DMS153 (cell line): ENCODE measurements around the gene SLC25A24.
"Not testable (repeated sequence)": the region's sequence is repeated elsewhere in the genome, so short reads cannot be mapped to it uniquely, and the experiment has no call there.

ENCODE experiments used
- DNase-seq: peaks from one replicate; lab custom pipeline; 2025; lab: John Stamatoyannopoulos, UW

Gene SLC25A24

GRCh38 chr1:108133148-108133547, 67.0 kb downstream of the SLC25A24 start:
- not testable (repeated sequence) for DNase-seq

DNA sequence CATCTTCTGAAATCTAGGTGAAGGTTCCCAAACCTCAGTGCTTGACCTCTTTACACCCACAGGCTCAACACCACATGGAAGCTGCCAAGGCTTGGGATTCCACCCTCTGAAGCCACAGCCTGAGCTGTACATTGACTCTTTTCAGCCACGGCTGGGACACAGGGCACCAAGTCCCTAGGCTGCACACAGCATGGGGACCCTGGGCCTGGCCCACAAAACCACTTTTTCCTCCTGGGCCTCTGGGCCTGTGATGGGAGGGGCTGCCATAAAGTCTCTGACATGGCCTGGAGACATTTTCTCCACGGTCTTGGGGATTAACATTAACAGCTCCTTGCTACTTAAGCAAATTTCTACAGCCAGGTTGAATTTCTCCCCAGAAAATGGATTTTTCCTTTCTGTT, 67.8 kb downstream of the SLC25A24 start:
- DNase-seq = not testable (repeated sequence)

- not testable (repeated sequence) for DNase-seq
Measured at GRCh38 chr1:108131281-108131680, 68.9 kb downstream of the SLC25A24 start.

- no peak for DNase-seq
Measured at GRCh38 chr1:108130794-108131193, 69.3 kb downstream of the SLC25A24 start.

- DNase-seq = no peak
Measured at GRCh38 chr1:108129999-108130398, 70.1 kb downstream of the SLC25A24 start.

DNA sequence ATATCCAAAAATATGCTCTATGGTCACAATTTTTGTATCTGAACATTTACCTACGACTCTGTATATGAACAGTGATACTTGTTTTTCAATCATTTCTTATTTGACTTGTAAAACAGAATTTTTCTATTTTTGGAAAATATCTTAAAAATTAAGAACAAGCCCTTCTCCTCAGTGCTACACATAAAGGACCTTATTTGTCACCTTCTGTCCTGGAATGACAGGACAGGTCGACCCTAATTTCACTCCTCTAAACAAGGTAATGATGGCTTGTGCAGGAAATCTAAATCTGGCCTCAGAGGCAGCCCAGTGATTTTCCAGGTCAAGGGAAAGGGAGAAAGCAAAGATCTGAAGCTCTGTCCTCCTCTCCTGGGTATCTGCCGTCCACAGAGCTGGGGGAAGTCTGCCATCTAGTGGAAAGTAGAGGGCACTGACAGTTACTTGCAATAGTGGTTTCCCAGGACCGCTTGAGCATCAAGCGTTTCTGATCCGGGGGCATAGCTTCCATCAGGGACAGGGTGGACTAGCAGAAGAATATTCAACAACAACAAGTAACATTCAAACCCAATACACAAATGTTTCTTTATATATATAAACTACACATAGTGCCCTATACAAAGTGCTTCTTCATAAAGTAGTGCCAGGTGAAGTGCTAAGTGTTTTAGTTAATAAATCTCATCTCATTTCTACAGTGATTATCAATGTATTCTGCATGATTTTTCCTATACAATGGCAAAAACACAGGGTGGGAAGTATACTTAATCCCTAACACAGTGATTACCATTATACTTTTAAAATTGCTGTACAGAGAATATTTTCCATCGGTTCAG, 74.6 kb downstream of the SLC25A24 start:
- peak; percentile 82 for DNase-seq

- DNase-seq = no peak
Measured at GRCh38 chr1:108124622-108125311, 75.4 kb downstream of the SLC25A24 start.

GRCh38 chr1:108124023-108124422, 76.1 kb downstream of the SLC25A24 start:
- DNase-seq = no peak

DNA sequence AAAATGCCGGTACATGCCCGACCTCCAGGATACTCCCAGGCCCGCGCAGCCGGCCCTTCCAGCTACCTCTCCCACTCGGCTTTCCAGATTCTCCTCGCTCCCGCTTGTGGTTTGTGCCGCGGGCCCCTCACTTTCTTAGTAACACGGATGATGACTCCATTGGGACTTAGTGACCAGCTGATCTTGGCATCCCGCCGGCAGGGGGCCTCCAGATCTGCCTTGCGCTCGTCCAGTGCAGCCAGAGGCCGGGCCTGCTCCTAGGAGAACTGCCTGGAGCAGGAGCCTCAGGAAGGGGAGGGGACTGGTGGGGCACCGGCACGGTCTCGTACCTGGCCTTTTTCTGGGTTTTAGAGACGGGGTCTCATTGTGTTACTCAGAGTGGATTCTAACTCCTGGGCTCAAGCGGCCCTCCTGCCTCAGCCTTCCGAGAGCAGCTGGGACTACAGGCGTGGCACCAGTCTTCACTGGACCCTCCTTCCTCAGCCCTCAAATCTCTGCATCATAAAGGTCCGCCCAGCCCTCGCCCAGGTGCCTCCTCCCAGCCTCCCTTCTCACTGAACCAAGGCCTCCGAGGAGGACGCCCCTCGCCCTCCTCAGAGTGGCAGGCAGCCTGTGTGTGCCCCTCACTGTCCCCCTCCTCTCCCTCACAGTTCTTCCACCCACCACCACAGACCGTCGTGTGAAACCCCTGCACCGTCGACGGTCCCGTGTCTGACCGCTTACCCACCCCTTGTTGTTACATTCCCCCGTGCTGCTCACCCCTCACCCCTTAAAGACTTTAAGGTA, 78.6 kb downstream of the SLC25A24 start:
- DNase-seq = no peak

GRCh38 chr1:108120163-108120562, 80.0 kb downstream of the SLC25A24 start:
- no peak for DNase-seq

DNA sequence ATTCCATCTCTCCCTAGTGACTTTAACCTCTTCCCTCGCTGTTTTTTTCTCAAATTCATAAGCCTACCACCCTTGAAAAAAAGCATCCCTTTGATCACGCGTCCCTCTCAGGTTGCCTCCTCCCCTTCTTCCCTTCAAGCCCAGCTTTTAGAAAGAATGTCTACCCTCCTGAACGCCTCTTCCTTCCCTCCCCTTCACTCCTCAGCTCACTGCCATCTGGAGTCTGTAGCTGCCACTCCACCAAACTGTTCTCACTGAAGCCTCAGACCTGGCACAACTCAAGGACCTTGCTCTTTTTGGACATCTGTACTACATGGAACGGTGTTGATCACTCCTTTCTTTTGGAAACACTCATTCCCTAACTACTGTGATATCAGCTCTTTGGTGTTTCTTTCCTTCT, 80.6 kb downstream of the SLC25A24 start:
- DNase-seq = no peak

DNA sequence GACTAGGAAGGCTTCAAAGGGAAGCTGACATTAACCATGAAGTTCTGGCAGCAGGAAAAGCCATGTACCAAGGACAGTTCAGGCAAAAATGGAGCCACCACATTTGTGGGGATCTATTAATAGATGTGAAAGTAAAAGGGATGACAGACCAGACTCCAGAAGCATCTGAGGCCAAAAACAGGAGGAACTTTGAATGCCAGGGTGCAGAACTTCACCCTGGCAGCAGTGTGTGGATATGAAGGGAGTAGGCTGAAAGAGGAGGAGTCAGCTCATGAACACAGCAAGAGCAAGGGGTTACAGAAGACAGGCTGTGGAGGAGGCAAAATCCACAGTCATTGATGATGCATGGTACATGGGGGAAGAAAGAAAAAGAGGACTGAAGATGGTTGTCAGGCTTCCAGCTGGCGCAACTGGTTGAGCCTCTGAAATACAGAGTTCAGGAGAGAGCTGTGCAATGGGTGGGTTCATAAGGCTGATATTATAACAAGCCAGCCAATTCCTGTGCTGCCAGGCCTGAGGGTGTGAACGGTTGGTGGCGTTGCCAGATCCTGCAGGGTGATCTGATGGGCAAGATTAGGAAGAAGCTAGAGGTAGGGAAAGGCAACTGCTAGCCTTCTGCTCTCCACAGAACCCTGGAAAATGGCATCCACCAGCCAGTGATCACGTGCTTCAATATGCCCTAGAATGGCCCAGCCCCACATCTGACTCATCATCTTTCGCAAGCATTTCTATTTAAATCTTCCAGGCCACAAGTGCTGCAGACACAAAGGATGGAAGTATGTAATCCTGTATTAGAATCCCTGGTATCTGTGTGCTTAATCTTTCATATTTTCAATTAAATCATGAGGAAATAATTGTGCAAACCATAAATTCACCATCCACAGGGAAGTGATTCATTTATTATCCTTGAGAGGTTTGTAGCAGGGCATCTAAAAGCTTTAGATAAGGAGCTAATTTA, 81.9 kb downstream of the SLC25A24 start:
- DNase-seq = no peak

DNA sequence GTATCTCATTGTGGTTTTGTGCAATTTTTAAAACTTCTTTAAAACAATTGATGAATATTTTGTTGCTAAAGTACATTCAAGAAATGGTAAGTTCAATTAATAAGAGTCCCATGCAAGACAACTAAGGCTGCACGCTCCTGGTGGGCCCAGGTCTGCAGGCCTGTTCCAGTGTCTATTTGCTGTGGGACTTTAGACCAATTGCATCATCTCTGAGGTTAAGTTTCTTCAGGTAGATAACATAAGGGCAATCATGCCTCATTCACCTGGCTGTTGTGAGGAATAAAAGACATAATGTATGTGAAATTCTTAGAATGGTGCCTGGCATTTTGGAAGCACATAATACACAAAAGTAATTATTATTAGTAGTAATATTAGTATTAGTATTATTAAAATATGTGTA, 82.9 kb downstream of the SLC25A24 start:
- no peak for DNase-seq

DNA sequence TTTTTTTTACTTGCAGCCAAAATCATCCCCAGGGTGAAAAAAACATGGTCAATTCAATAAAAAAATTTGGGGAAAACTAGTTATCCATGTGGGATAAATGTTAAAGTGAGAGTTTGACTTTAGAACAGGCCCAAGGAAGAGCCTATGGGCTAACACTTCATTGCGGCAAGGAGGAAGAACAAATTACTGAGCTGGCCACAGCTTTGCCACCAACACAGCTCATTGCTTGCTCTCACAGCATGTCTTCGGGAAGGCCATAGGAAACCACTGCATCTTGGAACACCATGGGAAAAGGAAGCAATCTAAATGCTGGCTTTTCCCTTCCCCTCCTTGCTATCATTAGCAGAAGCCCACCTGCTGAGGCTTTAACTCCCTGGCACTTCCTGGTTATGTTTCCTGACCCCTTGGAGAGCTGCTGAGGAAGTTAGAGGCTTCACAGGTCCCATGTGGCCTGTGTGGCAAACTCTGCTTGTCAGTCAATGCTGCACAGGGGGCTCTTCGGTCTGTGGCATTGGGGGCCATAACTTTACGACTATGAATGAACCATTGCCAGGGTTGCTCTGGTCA, 86.0 kb downstream of the SLC25A24 start:
- no peak for DNase-seq

- no peak for DNase-seq
Measured at GRCh38 chr1:108113496-108113895, 86.6 kb downstream of the SLC25A24 start.

DNA sequence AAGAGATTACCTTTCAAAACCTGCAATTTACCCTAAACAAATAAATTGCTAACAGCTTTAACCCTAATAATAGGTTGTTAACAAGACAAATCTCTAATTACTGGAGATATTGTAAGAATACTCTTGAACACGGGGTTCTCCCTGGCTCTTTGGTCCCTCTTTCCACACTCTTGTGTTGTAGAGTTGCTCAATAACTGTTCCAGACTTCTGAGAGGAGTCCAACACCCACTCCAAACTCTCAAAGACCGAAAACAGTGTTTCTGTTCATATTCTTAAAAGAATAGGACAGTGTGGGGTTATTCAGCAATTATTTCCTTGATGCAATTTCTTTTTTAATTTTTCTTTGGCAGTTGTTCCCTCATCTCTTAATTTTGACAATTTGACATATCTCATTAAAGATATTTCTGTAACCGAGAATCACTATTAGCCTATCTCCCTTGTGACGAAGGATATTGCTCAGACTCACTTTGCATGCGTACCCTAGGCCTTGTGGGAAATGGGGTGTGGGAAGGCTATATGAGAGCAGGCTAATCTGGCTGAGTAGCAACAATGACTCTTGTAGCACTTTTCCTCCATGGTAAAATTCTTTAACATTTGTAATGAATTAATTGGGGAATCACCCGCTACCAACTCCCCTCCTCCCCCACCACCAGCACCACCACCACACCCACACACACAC, 90.7 kb downstream of the SLC25A24 start:
- no peak for DNase-seq

DNA sequence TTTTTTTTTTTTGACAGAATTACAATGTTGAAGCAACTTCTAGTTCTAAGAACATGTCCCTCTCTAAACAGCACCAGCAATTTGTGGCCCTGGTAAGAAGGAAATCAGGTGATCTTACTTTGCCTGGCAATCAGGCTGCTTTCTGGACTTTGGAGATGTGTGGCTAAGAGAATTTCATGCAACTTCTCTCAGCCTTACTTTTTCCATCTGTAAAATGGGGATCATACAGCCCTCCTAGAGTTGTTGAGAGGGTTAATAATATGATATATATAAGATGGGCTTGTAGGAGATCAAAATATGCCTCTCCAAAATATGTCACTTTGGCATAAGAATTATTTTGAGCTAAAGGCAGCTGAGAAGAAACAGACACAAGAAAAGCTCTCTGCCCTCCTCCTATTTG, 92.0 kb downstream of the SLC25A24 start:
- no peak for DNase-seq

DNA sequence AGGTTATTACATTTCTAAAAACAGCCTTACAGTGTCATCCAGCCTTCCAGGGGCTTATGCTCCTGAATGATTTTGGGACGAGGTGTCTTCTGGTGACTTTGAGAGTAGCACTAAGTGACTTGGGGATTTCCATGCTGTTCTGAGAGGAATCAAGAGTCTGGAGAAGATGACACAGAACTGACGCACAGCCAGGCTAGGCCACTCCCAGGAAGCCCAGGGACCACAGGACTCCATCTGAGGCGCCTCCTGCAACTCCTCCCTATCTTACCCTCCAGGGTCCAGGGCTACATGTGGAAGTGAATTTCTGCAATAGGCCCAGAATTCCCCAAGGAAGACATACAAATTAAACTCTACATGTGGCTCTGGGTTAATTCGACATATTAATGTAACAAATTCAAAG, 92.5 kb downstream of the SLC25A24 start:
- DNase-seq = no peak

DNA sequence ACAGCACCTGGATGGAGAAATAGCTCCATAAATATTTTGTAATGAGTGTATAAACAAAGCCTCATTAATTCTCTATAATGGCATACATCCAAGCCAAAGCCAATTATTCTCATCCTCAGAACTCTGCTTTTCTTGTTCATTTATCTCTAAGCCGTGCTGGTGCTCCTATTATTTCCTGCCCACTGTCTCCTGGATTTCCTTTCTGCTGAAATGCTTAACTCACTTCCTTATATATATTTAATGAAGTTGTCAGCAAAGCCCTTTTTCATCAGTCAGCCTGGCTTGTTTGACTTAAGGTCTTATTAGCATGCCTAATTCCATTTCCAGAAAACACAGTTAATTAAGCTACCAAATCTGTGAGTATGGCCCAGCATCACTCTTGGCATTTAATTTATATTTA, 93.4 kb downstream of the SLC25A24 start:
- DNase-seq = no peak

GRCh38 chr1:108100148-108100547, 100.0 kb downstream of the SLC25A24 start:
- no peak for DNase-seq

- DNase-seq = no peak
Measured at GRCh38 chr1:108097018-108097417, 103.1 kb downstream of the SLC25A24 start.
